NB4 (cell line): ENCODE measurements around the gene ZNF317.

ENCODE experiments used
- CTCF ChIP-seq: IDR thresholded peaks from one replicate; pipeline ENCODE4 v1.5.1; 2012; ENCODE audit warnings: low read depth, low read length
- POLR2A ChIP-seq: IDR thresholded peaks from 2 replicates; pipeline ENCODE4 v1.6.1; 2011; ENCODE audit warnings: mild to moderate bottlenecking; ENCODE audit not compliant: insufficient read length; ENCODE audit errors: extremely low read depth

GRCh38 chr19:9107375-9107774, 32.8 kb upstream of the ZNF317 start, which contains the start of gene OR7G2:
- TF ChIP-seq CTCF (no peak), POLR2A (no peak)
